Mucosa of descending colon (tissue), 3 donors: ENCODE measurements around the gene SMIM29. TPM values are rescaled to one million over a fixed set of nuclear protein-coding genes. Genes with fewer than 3 reads are reported as not detected.

Experiments used
- ATAC-seq: fragments of 200-7000 bp; cut with Tn5 transposase; one replicate; pipeline ENCODE4 v1.9.1; 2020; ENCODE audit warnings: mild to moderate bottlenecking, moderate library complexity
- DNase-seq, 3 donors: peaks; one replicate each; pipeline ENCODE4 v3.0.0-alpha.2; 2020
- H3K36me3 ChIP-seq: fragments of 200-600 bp; one replicate; pipeline ENCODE4 v1.8.0; 2021; ENCODE audit warnings: low read depth, mild to moderate bottlenecking
- H3K4me1 ChIP-seq: fragments of 200-600 bp; one replicate; pipeline ENCODE4 v1.8.0; 2021; ENCODE audit warnings: low read depth, mild to moderate bottlenecking
- H3K4me3 ChIP-seq: fragments of 200-600 bp; one replicate; pipeline ENCODE4 v1.8.0; 2021; ENCODE audit warnings: mild to moderate bottlenecking
- H3K9me3 ChIP-seq: fragments of 200-600 bp; one replicate; pipeline ENCODE4 v1.8.0; 2021; ENCODE audit warnings: mild to moderate bottlenecking
- intact Hi-C, 2 donors: fragments of 100-400 bp; cut with DNase I in 1 of 2; cut with micrococcal nuclease in 1 of 2; formaldehyde crosslinking; loops; one replicate each; pipeline versions ENCODE4 v1.11.0 to v1.11.1; 2022; cut with DNase I, micrococcal nuclease
- total RNA-seq, 3 donors: library from RNA; stranded (reverse); fragmentation: NEBNext Ultra II Directional in 2 of 3; extraction: Animal tissue kit (Norgen Biotek cat#: 25700) in 2 of 3; gene quantifications; one replicate each; pipeline versions ENCODE4 v1.2.1 to v1.2.4, GENCODE V29; 2021 to 2023
- TF ChIP-seq, protein P1 (sequence below): fragments of 200-600 bp; IDR thresholded peaks from one replicate; pipeline ENCODE4 v1.8.0; 2022; ENCODE audit warnings: antibody characterized with exemption, mild to moderate bottlenecking
- donor health status: DM: no; HTN: no; CAD: no; lungs with moderate emphysema.
- donor health status: DM: no; HTN: no; CAD: no.
- donor health status: DM: no; HTN: yes; CAD: no.

The SMIM29 gene
- total RNA-seq, 3 donors from 2014 or later = 6.5 to 15.1 (median 11.2) TPM

DNA sequence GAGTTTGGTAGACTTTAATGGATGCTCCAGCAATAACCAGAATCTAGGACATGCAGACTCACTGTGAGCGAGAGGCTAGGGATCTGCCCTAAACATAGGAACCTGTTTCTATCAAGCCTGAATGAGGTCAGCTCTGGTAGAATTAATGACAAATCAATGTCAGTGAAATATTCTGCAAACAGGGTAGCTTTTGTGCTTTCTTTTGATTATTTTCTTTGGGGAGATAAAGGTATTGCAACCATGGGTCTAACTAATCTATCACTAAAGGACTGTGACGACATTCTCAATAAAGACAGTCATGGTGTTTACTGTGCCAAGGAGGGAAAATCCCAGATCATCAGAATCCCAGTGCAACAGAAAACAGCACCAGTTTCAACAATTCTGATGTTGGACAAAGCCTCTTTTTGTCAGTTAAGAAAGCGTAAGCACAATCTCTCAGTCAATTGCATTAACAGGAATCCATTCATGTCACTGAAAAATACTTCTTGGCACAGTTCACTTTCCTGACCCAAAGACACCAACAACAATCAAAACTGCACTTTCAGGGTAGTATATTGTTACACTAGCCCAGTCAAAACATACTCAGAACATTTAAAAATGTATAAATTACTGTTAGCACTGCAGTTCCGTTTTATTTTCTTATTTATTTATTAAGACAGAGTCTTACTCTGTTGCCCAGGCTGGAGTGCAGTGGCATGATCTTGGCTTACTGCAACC lies 36.8 kb upstream of the SMIM29 start:
- DNase-seq = no peak
- no peaks in the 10 kb centered on the region for H3K36me3 ChIP-seq
- H3K4me3 ChIP-seq = no peak overlapping the region
- no peaks in the 10 kb centered on the region for H3K9me3 ChIP-seq
- intact Hi-C loops = no loop called here
- ATAC-seq = no peak
- H3K4me1 ChIP-seq = no peaks in the 10 kb centered on the region
- TF ChIP-seq, protein P1, sequence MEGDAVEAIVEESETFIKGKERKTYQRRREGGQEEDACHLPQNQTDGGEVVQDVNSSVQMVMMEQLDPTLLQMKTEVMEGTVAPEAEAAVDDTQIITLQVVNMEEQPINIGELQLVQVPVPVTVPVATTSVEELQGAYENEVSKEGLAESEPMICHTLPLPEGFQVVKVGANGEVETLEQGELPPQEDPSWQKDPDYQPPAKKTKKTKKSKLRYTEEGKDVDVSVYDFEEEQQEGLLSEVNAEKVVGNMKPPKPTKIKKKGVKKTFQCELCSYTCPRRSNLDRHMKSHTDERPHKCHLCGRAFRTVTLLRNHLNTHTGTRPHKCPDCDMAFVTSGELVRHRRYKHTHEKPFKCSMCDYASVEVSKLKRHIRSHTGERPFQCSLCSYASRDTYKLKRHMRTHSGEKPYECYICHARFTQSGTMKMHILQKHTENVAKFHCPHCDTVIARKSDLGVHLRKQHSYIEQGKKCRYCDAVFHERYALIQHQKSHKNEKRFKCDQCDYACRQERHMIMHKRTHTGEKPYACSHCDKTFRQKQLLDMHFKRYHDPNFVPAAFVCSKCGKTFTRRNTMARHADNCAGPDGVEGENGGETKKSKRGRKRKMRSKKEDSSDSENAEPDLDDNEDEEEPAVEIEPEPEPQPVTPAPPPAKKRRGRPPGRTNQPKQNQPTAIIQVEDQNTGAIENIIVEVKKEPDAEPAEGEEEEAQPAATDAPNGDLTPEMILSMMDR = no peak

GRCh38 chr6:34284563-34285447 lies 36.0 kb upstream of the SMIM29 start:
- Histone ChIP-seq H3K9me3 (no peaks in the 10 kb centered on the region), H3K36me3 (no peaks in the 10 kb centered on the region), H3K4me3 (no peak overlapping the region), H3K4me1 (no peaks in the 10 kb centered on the region)
- ATAC-seq = peak; percentile 73
- TF ChIP-seq, protein P1 = no peak
- DNase-seq = peak; percentile 33 to 62 (median 36)
- intact Hi-C loops = no loop called here

- intact Hi-C loops = no loop called here
- no peaks in the 10 kb centered on the region for H3K4me1 ChIP-seq
- DNase-seq (no peak), ATAC-seq (no peak)
- no peaks in the 10 kb centered on the region for H3K36me3 ChIP-seq
- H3K9me3 ChIP-seq = no peaks in the 10 kb centered on the region
- no peak overlapping the region for H3K4me3 ChIP-seq
- TF ChIP-seq, protein P1 = no peak
These were observed 33.0 kb upstream of the SMIM29 start for GRCh38 chr6:34281702-34282334.

GRCh38 chr6:34280216-34280615 lies 31.4 kb upstream of the SMIM29 start:
- ATAC-seq = no peak
- no peaks in the 10 kb centered on the region for H3K4me1 ChIP-seq
- no peak for DNase-seq
- TF ChIP-seq, protein P1 = no peak
- intact Hi-C loops = no loop called here
- H3K4me3 ChIP-seq = no peak overlapping the region
- no peaks in the 10 kb centered on the region for H3K9me3 ChIP-seq
- no peaks in the 10 kb centered on the region for H3K36me3 ChIP-seq

- intact Hi-C loops = no loop called here
- ATAC-seq = no peak
- Histone ChIP-seq H3K9me3 (no peaks in the 10 kb centered on the region), H3K4me3 (no peak overlapping the region), H3K36me3 (no peaks in the 10 kb centered on the region), H3K4me1 (no peaks in the 10 kb centered on the region)
- no peak for DNase-seq
- TF ChIP-seq, protein P1 = no peak
These were observed 30.0 kb upstream of the SMIM29 start for GRCh38 chr6:34278833-34279232.
